Keratinocyte (primary cell): ENCODE data around the gene TTPAL. TPM values are rescaled to one million over a fixed set of nuclear protein-coding genes. Genes with fewer than 3 reads are reported as not detected.
"Not testable (repeated sequence)": the region's sequence is repeated elsewhere in the genome, so short reads cannot be mapped to it uniquely, and the experiment has no call there.

Source experiments
- DNase-seq: peaks from one replicate; pipeline ENCODE4 v3.0.0-alpha.2; 2011; ENCODE audit warnings: low read depth, missing footprints, low spot score
- FAIRE-seq: peaks from 2 replicates; lab custom pipeline; 2011; peaks lifted over from hg19 to GRCh38; lab: Jason Lieb, UNC
- H2AFZ ChIP-seq: 2 replicates; pipeline ENCODE4 v1.6.0; 2012; ENCODE audit warnings: low read length, control low read depth, inconsistent platforms; ENCODE audit not compliant: control insufficient read depth
- H3K27ac ChIP-seq: 2 replicates; pipeline ENCODE4 v1.5.1; 2011; ENCODE audit warnings: low read length; ENCODE audit not compliant: control insufficient read depth, insufficient read depth
- H3K27me3 ChIP-seq: 3 replicates; pipeline ENCODE4 v1.6.0; 2011; ENCODE audit warnings: low read length; ENCODE audit not compliant: control insufficient read depth, insufficient read depth; ENCODE audit errors: extremely low read depth
- H3K36me3 ChIP-seq, 2 experiments: 2 replicates in 1 of 2; 3 replicates in 1 of 2; pipeline ENCODE4 v1.5.1; 2011; ENCODE audit warnings: low read length in 2 of 2, mild to moderate bottlenecking in 1 of 2; ENCODE audit not compliant: control insufficient read depth in 2 of 2, insufficient read depth in 2 of 2; ENCODE audit errors: extremely low read depth in 1 of 2
- H3K4me1 ChIP-seq: 3 replicates; pipeline ENCODE4 v1.5.1; 2011; ENCODE audit warnings: low read length; ENCODE audit not compliant: control insufficient read depth, insufficient read depth; ENCODE audit errors: extremely low read depth
- H3K4me2 ChIP-seq: 3 replicates; pipeline ENCODE4 v1.6.0; 2011; ENCODE audit warnings: low read depth, low read length; ENCODE audit not compliant: control insufficient read depth, insufficient read depth; ENCODE audit errors: extremely low read depth
- H3K4me3 ChIP-seq, 3 experiments: fragments of 200-600 bp in 1 of 3; sonication (generic) in 1 of 3; 2 replicates in 2 of 3; 3 replicates in 1 of 3; pipeline ENCODE4 v1.5.1; 2011 to 2016; ENCODE audit warnings: low read length in 3 of 3, mild to moderate bottlenecking in 3 of 3, control low read depth in 2 of 3, inconsistent platforms in 1 of 3, low read depth in 1 of 3, mixed read lengths in 1 of 3, mixed run types in 1 of 3, moderate library complexity in 1 of 3; ENCODE audit not compliant: control insufficient read depth in 2 of 3, insufficient read depth in 2 of 3; ENCODE audit errors: extremely low read depth in 1 of 3
- H3K79me2 ChIP-seq: 2 replicates; pipeline ENCODE4 v1.6.0; 2012; ENCODE audit warnings: low read length; ENCODE audit not compliant: control insufficient read depth, insufficient read depth
- H3K9ac ChIP-seq: 3 replicates; pipeline ENCODE4 v1.6.0; 2011; ENCODE audit warnings: low read length; ENCODE audit not compliant: control insufficient read depth, insufficient read depth; ENCODE audit errors: extremely low read depth
- H3K9me1 ChIP-seq: 3 replicates; pipeline ENCODE4 v1.6.0; 2011; ENCODE audit warnings: low read length; ENCODE audit not compliant: control insufficient read depth, insufficient read depth; ENCODE audit errors: extremely low read depth
- H3K9me3 ChIP-seq: 2 replicates; pipeline ENCODE4 v1.5.1; 2012; ENCODE audit warnings: low read depth, low read length; ENCODE audit not compliant: control insufficient read depth
- H4K20me1 ChIP-seq: 3 replicates; pipeline ENCODE4 v1.6.0; 2011; ENCODE audit warnings: low read length; ENCODE audit not compliant: control insufficient read depth, insufficient read depth; ENCODE audit errors: extremely low read depth
- CTCF ChIP-seq, 3 experiments: IDR thresholded peaks in 1 of 3; conservative IDR thresholded peaks in 1 of 3; optimal IDR thresholded peaks in 1 of 3; 2 replicates in 2 of 3; 3 replicates in 1 of 3; pipeline versions ENCODE3 to v1.5.1; 2011; ENCODE audit warnings: low read length in 3 of 3, mild to moderate bottlenecking in 3 of 3, moderate library complexity in 2 of 3, control low read depth in 1 of 3, inconsistent platforms in 1 of 3; ENCODE audit not compliant: insufficient read depth in 2 of 3; ENCODE audit errors: extremely low read depth in 1 of 3
- EZH2 ChIP-seq: IDR thresholded peaks from one replicate; pipeline ENCODE4 v1.6.1; 2012; ENCODE audit warnings: inconsistent platforms, mild to moderate bottlenecking, low read length, moderate library complexity
- dilution Hi-C: fragments of 300-500 bp; cut with MboI; formaldehyde crosslinking; loops from one replicate; pipeline ENCODE4 v1.7.0; 2020; ENCODE audit warnings: low sequenced_read_pairs; ENCODE audit not compliant: extremely low pct_ligation_motif_present
- polyA plus RNA-seq, 5 experiments: library from polyadenylated mRNA; depleted of rRNA in 3 of 5; stranded (reverse) in 3 of 5; stranded (forward) in 1 of 5; unstranded in 1 of 5; fragments of >200 nt; gene quantifications; 1 replicate in 1 of 5; 2 replicates in 3 of 5; 3 replicates in 1 of 5; pipeline versions ENCODE4 v1.2.1 to v1.2.3, GENCODE V29; 2011 to 2012; ENCODE audit warnings: missing spikeins in 2 of 5, low read depth in 1 of 5, low replicate concordance in 1 of 5

The TTPAL gene
- polyA plus RNA-seq, 1 donor (not counting 4 experiments of a cell fraction or from before 2014, with no cell fraction given): 20.0 TPM

GRCh38 chr20:44471481-44471882 is 4.2 kb upstream of the TTPAL start:
- no peak overlapping the region for H3K4me3 ChIP-seq
- peaks cover 12% of the 10 kb centered on the region for H3K4me1 ChIP-seq
- FAIRE-seq (no peak), DNase-seq (no peak)
- H2AFZ ChIP-seq: no peak overlapping the region
- no peak overlapping the region for H3K4me2 ChIP-seq
- no peaks in the 10 kb centered on the region for H3K36me3 ChIP-seq
- no peaks in the 10 kb centered on the region for H3K9me3 ChIP-seq
- TF ChIP-seq EZH2 (no peak), CTCF (optimal IDR thresholded peaks at IDR 0.05 in 1 of 3, IDR thresholded peaks at IDR 0.05 in 1 of 3, conservative IDR thresholded peaks at IDR 0.05 in 1 of 3; ENCODE audit: extremely low read depth in 1 of 3, insufficient read depth in 2 of 3, low read length in 3 of 3) (peak; percentile 35 to 59 (median 45))
- dilution Hi-C loops: no loop called here
- no peaks in the 10 kb centered on the region for H3K9me1 ChIP-seq
- no peaks in the 10 kb centered on the region for H4K20me1 ChIP-seq
- no peaks in the 10 kb centered on the region for H3K27me3 ChIP-seq
- H3K79me2 ChIP-seq: peaks cover 7% of the 10 kb centered on the region
- H3K27ac ChIP-seq: no peak overlapping the region
- H3K9ac ChIP-seq: no peak overlapping the region

GRCh38 chr20:44472283-44472682 is 3.4 kb upstream of the TTPAL start:
- H3K9me1 ChIP-seq, DNase-seq, H3K36me3 ChIP-seq, FAIRE-seq, dilution Hi-C loops, H2AFZ ChIP-seq, H3K9ac ChIP-seq, H3K9me3 ChIP-seq, H3K4me3 ChIP-seq, H3K27me3 ChIP-seq, H3K4me2 ChIP-seq, H4K20me1 ChIP-seq, H3K27ac ChIP-seq: not testable (repeated sequence)
- H3K79me2 ChIP-seq: peaks cover 11% of the 10 kb centered on the region
- H3K4me1 ChIP-seq: peaks cover 19% of the 10 kb centered on the region

DNA sequence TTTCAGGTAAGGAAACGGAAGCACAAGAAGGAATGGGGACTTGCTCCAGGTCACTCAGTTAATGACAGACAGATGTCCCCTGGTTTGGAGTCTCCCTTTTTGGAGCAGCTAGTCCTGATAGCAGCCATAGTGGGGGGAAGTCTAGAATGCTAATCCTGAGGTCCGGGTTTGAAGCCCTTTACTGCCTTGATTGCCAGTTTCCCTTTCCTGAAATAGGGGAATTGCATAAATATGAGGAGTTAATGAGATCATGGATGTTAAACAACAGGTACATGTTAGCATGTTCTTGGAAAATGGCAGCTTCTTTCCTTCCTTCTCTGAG is 341 bp upstream of the TTPAL start:
- Histone ChIP-seq H3K27ac (peak overlapping the region; percentile 90), H3K9me1 (no peaks in the 10 kb centered on the region), H3K27me3 (no peaks in the 10 kb centered on the region), H3K4me3 (peak overlapping the region; percentile 80 to 90 (median 84)), H3K4me2 (peak overlapping the region; percentile 95), H3K36me3 (peaks cover 6 to 9% of the 10 kb centered on the region in 2 experiments), H4K20me1 (no peaks in the 10 kb centered on the region), H3K79me2 (peaks cover 17% of the 10 kb centered on the region), H3K9me3 (no peaks in the 10 kb centered on the region), H2AFZ (peak overlapping the region; percentile 92), H3K9ac (peak overlapping the region; percentile 82), H3K4me1 (peaks cover 16% of the 10 kb centered on the region)
- FAIRE-seq: no peak
- DNase-seq: no peak
- TF ChIP-seq CTCF (optimal IDR thresholded peaks at IDR 0.05 in 1 of 3, IDR thresholded peaks at IDR 0.05 in 1 of 3, conservative IDR thresholded peaks at IDR 0.05 in 1 of 3; ENCODE audit: extremely low read depth in 1 of 3, insufficient read depth in 2 of 3, low read length in 3 of 3): no peak
- TF ChIP-seq EZH2: no peak
- dilution Hi-C loops: no loop called here
